D721Med (cell line): ENCODE results near the gene CAB39.

Experiments used
- DNase-seq: peaks from one replicate; pipeline ENCODE4 v3.0.0; 2011; ENCODE audit warnings: low spot score; ENCODE audit not compliant: insufficient read length
- FAIRE-seq: peaks from 2 replicates; lab custom pipeline; 2011; peaks lifted over from hg19 to GRCh38; lab: Jason Lieb, UNC
- CTCF ChIP-seq: IDR thresholded peaks from 2 replicates; pipeline ENCODE4 v1.5.1; 2012; ENCODE audit warnings: mild to moderate bottlenecking, control low read depth; ENCODE audit not compliant: insufficient read depth; ENCODE audit errors: missing control alignments

Gene CAB39

DNA sequence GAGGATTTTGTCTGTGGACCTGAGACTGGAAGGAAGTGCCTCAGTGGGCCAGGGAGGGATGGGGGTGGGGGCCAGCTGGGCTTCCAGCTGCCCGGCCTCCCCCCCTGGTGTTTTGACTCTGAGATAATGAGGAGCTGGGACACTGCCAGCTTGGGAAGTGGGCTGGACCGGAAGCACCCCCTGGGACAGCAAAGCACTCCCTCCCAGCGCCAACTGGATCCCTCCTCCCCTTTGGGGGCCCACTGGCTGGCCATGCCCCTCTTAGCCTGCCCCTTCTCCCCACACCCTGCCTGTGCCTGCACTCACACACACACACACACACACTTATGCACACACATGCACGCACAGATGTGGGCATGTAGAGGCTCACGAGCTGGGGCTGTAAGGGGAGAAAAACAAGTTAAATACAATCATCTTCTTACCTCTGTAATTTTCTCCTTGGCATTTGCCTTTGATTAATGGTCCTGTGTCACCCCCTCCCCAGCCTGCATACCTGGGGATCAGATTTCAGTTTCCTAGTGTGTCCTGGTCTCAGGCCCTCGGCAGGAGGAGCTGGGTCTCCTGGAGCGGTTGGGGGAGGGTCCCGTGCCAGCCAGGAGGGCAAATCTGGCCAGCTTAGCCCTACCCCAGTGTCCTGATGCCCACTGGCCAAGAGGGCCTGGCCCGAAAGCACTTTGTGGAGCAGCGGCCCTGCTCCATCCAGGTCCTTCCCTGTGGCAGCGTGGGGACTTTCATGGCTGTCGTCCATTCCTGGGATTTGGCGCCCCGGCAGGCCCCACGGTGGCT lies 155.7 kb downstream of the CAB39 start:
- FAIRE-seq (no peak), DNase-seq (no peak)
- TF ChIP-seq CTCF: no peak

DNA sequence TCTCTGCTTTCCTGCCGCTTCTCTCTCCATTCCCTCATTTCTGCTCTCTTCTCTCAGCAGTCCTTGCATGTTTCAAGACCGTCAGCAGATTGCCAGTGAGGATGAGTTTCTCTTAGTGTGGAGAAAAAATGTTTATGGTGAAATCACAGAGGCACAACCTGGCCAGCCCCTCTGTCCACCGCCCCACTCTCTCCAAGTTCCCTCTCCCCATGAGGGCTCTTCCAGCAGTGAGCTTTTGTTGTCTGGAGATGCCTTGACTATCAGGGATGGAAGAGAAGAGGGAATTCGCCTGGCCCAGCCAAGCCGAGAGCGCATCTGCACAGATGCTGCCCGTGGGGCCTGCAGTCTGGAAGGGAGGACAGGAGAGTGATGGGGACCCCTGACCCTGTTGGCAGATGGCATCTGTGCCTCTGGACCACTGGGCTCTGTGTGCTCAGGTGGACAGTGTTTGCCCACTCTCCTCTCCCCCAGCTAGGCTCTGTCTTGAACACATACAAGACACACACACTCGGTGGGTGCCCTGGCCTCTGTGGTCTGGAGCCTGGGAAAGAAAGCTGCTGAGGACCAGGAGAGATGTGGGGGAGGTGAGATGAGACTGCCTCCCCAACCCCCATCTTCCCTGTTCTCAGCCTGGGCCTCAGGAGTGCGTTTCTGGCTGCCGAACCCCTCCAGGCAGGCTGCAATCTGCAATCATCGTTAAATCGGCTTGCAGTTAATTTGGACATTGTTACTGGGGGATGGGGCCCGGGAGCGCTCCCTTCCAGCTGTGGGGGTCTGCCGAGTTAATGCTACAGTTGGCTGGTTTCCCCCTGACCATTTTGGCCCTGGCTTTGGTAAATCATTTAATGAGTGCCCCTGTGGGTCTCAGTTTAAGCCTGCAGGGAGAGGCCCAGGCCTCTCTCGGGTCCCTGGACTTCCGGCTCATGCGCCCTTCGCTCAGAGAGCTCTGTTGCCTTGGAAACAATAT lies 156.6 kb downstream of the CAB39 start:
- no peak for FAIRE-seq
- no peak for DNase-seq
- TF ChIP-seq CTCF: no peak

DNA sequence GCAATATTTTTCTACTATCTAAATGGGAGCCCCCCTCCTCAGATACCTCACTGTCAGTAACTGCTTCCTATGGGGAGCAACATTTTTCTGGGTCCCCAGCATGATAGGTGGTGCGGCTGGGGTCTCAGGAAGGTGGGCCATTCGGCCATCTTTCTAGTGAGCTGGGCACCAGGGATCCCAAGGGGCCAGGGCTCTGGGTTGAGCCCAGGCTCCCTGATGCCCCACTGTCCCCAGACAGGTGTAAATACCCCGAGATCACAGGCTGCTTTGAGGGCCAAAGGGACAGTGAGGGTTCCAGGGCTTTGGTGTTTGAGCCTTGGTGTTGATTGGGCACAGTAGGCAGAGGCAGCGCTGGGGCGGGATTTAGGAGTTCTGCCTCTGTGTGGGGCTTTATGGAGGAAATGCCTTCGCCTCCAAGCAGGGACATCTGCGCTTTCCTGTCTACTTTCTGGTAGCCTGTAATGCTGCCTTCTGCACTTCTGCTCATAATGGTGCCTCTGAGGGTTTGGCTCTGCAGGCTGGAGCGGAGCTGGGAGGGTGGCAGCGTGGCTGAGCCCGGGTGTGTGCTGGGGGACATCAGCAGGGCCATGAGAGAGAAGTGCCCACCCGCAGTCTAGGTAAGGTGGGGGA lies 157.4 kb downstream of the CAB39 start:
- FAIRE-seq: no peak
- DNase-seq: no peak
- no peak for TF ChIP-seq CTCF
